ENCODE measurements around the gene CREBBP. TPM values are rescaled to one million over a fixed set of nuclear protein-coding genes. Genes with fewer than 3 reads are reported as not detected.

CREBBP gene
- total and polyA plus RNA-seq, 2 donors (not counting 3 experiments of a cell fraction or from before 2014, with no cell fraction given), result 13.8 to 72.7 TPM

DNA sequence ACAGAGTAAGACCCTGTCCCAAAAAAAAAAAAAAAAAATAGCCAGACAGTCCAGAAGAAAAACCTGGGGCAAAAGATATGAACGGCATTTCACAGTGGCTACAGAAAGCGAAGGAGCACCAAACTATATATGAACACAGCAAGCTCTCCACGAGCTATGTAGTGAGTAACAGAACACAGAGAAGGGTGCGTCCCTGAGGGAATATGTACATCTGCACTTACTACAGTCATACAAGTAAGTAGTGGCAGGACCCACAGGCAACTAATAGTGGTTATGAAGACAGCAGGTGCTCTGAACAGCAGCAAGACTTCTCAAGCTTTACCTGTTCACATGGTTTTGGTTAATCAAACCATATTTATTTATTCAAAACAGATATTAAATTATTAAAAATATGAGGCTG lies 179.0 kb downstream of the CREBBP start:
- Histone ChIP-seq H3K4me2 (ENCODE audit: insufficient read depth, low read length) (no peak overlapping the region), H2AFZ (ENCODE audit: low read depth, low read length) (no peak overlapping the region), H3K79me2 (ENCODE audit: control insufficient read depth, insufficient read depth, low read length) (peaks cover 9% of the 10 kb centered on the region), H3K27me3 (ENCODE audit: control insufficient read depth in 2 of 2, insufficient read depth in 2 of 2, low read length in 2 of 2) (no peaks in the 10 kb centered on the region), H3K4me1 (ENCODE audit: control insufficient read depth, extremely low read depth, insufficient read depth, low read length) (no peaks in the 10 kb centered on the region), H4K20me1 (replicated peaks; ENCODE audit: control insufficient read depth, extremely low read depth, insufficient read depth, low read length) (no peaks in the 10 kb centered on the region), H3K4me3 (replicated peaks in 1 of 3; ENCODE audit: insufficient read depth in 1 of 3, low read depth in 1 of 3, low read length in 3 of 3) (no peak overlapping the region), H3K9ac (replicated peaks; ENCODE audit: extremely low read depth, insufficient read depth, low read length) (no peak overlapping the region), H3K9me3 (replicated peaks; ENCODE audit: control insufficient read depth, insufficient read depth, low read length) (no peaks in the 10 kb centered on the region), H3K27ac (ENCODE audit: insufficient read depth, low read depth, low read length) (no peak overlapping the region), H3K9me1 (replicated peaks; ENCODE audit: control insufficient read depth, extremely low read depth, insufficient read depth, low read length) (no peaks in the 10 kb centered on the region), H3K36me3 (ENCODE audit: control insufficient read depth in 2 of 2, extremely low read depth in 1 of 2, insufficient read depth in 2 of 2, low read length in 2 of 2) (no peaks in the 10 kb centered on the region)
- BruUV-seq (replicated peaks), result no TSS peak
- TF ChIP-seq, protein P1, sequence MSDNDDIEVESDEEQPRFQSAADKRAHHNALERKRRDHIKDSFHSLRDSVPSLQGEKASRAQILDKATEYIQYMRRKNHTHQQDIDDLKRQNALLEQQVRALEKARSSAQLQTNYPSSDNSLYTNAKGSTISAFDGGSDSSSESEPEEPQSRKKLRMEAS (IDR thresholded peaks at IDR 0.05; ENCODE audit: insufficient read depth, insufficient read length), result no peak
- TF ChIP-seq POLR2AphosphoS5 (IDR thresholded peaks at IDR 0.05; ENCODE audit: insufficient read depth, low read depth, low read length), result no peak
- no peak for TF ChIP-seq EZH2 (IDR thresholded peaks at IDR 0.05; ENCODE audit: borderline replicate concordance, low read depth, low read length, severe bottlenecking)
- TF ChIP-seq GATA2 (IDR thresholded peaks at IDR 0.05; ENCODE audit: insufficient read depth, insufficient read length, low read depth, low read length), result no peak
- no peak for TF ChIP-seq JUN (IDR thresholded peaks at IDR 0.05; ENCODE audit: borderline replicate concordance, insufficient read depth, insufficient read length, low read depth)
- no peak for TF ChIP-seq FOS (IDR thresholded peaks at IDR 0.05; ENCODE audit: borderline replicate concordance, insufficient read depth, low read length)
- TF ChIP-seq MYC (IDR thresholded peaks at IDR 0.05; ENCODE audit: low read depth, low read length), result no peak
- TF ChIP-seq POLR2A (IDR thresholded peaks at IDR 0.05; ENCODE audit: low read depth, low read length), result no peak
- TF ChIP-seq, protein P2, sequence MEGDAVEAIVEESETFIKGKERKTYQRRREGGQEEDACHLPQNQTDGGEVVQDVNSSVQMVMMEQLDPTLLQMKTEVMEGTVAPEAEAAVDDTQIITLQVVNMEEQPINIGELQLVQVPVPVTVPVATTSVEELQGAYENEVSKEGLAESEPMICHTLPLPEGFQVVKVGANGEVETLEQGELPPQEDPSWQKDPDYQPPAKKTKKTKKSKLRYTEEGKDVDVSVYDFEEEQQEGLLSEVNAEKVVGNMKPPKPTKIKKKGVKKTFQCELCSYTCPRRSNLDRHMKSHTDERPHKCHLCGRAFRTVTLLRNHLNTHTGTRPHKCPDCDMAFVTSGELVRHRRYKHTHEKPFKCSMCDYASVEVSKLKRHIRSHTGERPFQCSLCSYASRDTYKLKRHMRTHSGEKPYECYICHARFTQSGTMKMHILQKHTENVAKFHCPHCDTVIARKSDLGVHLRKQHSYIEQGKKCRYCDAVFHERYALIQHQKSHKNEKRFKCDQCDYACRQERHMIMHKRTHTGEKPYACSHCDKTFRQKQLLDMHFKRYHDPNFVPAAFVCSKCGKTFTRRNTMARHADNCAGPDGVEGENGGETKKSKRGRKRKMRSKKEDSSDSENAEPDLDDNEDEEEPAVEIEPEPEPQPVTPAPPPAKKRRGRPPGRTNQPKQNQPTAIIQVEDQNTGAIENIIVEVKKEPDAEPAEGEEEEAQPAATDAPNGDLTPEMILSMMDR (IDR thresholded peaks at IDR 0.05; ENCODE audit: extremely low read depth in 1 of 2, insufficient read depth in 1 of 2, low read depth in 1 of 2, low read length in 2 of 2), result no peak
- dilution Hi-C loops (cut with MboI; ENCODE audit: extremely low pct_ligation_motif_present, low sequenced_read_pairs) (no loop called here), intact Hi-C loops (cut with micrococcal nuclease) (no loop called here)
- ChIA-PET CTCF (interaction anchor here (1.1 to 4.2 kb wide), 3 partner anchors 11 to 17 kb away, joined by 3 to 24 read pairs (median 3); no protein-coding TSS in a partner anchor), POLR2A (no interaction called here)
- FAIRE-seq (no peak), DNase-seq (ENCODE audit: low read depth, low spot score) (no peak)

Data from endothelial cell of umbilical vein (primary cell).